K562 (cell line): Measurements from ENCODE around the gene RAD54L. TPM values are rescaled to one million over a fixed set of nuclear protein-coding genes. Genes with fewer than 3 reads are reported as not detected.
"Not testable (repeated sequence)": the region's sequence is repeated elsewhere in the genome, so short reads cannot be mapped to it uniquely, and the experiment has no call there.

Experiments
- ATAC-seq: fragments of 200-7000 bp; cut with Tn5 transposase; 3 replicates; pipeline ENCODE4 v1.9.1; 2020; ENCODE audit warnings: moderate library complexity
- BruUV-seq: library from RNA; stranded (reverse); fragments of 400-500 nt; replicated peaks from 2 replicates; lab custom pipeline; 2021; lab: Mats Ljungman, UMichigan
- CTCF ChIA-PET: fragments of 300-600 bp; formaldehyde crosslinking; extraction: SDS; loops from one replicate; lab custom pipeline; 2021; ENCODE audit warnings: low intra/inter-chr PET ratio; lab: Yijun Ruan, JAX
- POLR2A ChIA-PET: fragments of 300-600, 350-650 bp; sonication (Branson Sonifier 250); formaldehyde crosslinking; extraction: SDS; loops from one replicate; lab custom pipeline; 2021; ENCODE audit warnings: antibody characterized with exemption, inconsistent platforms; lab: Yijun Ruan, JAX
- DNase-seq, 4 experiments: peaks; one replicate each; pipeline versions ENCODE4 v3.0.0 to v3.0.0-alpha.2; 2011 to 2018; ENCODE audit warnings: low spot score in 3 of 4, mixed read lengths in 3 of 4; ENCODE audit errors: extremely low read depth in 1 of 4
- FAIRE-seq: peaks from 2 replicates; lab custom pipeline; 2011; peaks lifted over from hg19 to GRCh38; lab: Jason Lieb, UNC
- H2AFZ ChIP-seq: 2 replicates; pipeline ENCODE4 v1.6.0; 2011; ENCODE audit warnings: low read depth, low read length, control low read depth, inconsistent platforms
- H3K27ac ChIP-seq: fragments of 200-600 bp; 3 replicates; pipeline ENCODE4 v1.8.0; 2011; ENCODE audit warnings: low read depth, mild to moderate bottlenecking, control low read depth, inconsistent platforms, low read length, moderate library complexity, mixed read lengths; ENCODE audit errors: extremely low read depth
- H3K27me3 ChIP-seq, 2 experiments: fragments of 300-600 bp in 1 of 2; 2 replicates in 1 of 2; 3 replicates in 1 of 2; pipeline versions ENCODE4 v1.6.0 to v1.8.0; 2011; ENCODE audit warnings: inconsistent platforms in 2 of 2, low read length in 2 of 2, mild to moderate bottlenecking in 1 of 2, mixed read lengths in 1 of 2, moderate library complexity in 1 of 2; ENCODE audit not compliant: control insufficient read depth in 2 of 2, insufficient read depth in 2 of 2
- H3K36me3 ChIP-seq: fragments of 300-600 bp; 3 replicates; pipeline ENCODE4 v1.8.0; 2011; ENCODE audit warnings: mild to moderate bottlenecking, low read length, inconsistent platforms; ENCODE audit not compliant: control insufficient read depth, insufficient read depth
- H3K4me1 ChIP-seq, 2 experiments: fragments of 200-600 bp in 1 of 2; replicated peaks in 1 of 2; 2 replicates in 1 of 2; 3 replicates in 1 of 2; pipeline versions ENCODE4 v1.5.1 to v1.8.0; 2011; ENCODE audit warnings: inconsistent platforms in 2 of 2, low read length in 2 of 2, mild to moderate bottlenecking in 1 of 2, mixed read lengths in 1 of 2, moderate library complexity in 1 of 2; ENCODE audit not compliant: control insufficient read depth in 2 of 2, insufficient read depth in 2 of 2
- H3K4me2 ChIP-seq: 2 replicates; pipeline ENCODE4 v1.6.1; 2011; ENCODE audit warnings: low read length, control low read depth, inconsistent platforms, mixed read lengths; ENCODE audit not compliant: insufficient read depth
- H3K4me3 ChIP-seq: fragments of 200-600 bp; sonication (generic), shearing (Covaris generic); 2 replicates; pipeline ENCODE4 v1.5.1; 2016; ENCODE audit warnings: control low read depth, inconsistent platforms
- H3K79me2 ChIP-seq: fragments of 200-600 bp; 3 replicates; pipeline ENCODE4 v1.8.0; 2011; ENCODE audit warnings: low read length, inconsistent platforms; ENCODE audit not compliant: control insufficient read depth, insufficient read depth
- H3K9ac ChIP-seq, 2 experiments: 2 replicates each; pipeline versions ENCODE4 v1.6.0 to v1.6.1; 2011; ENCODE audit warnings: low read depth in 2 of 2, low read length in 2 of 2, control low read depth in 1 of 2, inconsistent platforms in 1 of 2, mild to moderate bottlenecking in 1 of 2, mixed read lengths in 1 of 2; ENCODE audit not compliant: insufficient read depth in 1 of 2
- H3K9me1 ChIP-seq: one replicate; pipeline ENCODE4 v1.6.0; 2011; ENCODE audit warnings: inconsistent platforms, mild to moderate bottlenecking, low read length, moderate library complexity; ENCODE audit not compliant: control insufficient read depth, insufficient read depth
- H3K9me3 ChIP-seq: replicated peaks from 2 replicates; pipeline ENCODE4 v1.5.1; 2011; ENCODE audit warnings: low read depth, low read length, inconsistent platforms; ENCODE audit not compliant: control insufficient read depth, insufficient read depth
- H4K20me1 ChIP-seq: replicated peaks from 2 replicates; pipeline ENCODE4 v1.6.1; 2011; ENCODE audit warnings: low read length, inconsistent platforms, mixed read lengths; ENCODE audit not compliant: control insufficient read depth, insufficient read depth
- CBFA2T2 ChIP-seq: fragments of 450-650 bp; conservative IDR thresholded peaks from 2 replicates; pipeline ENCODE4 v1.6.1; 2017; ENCODE audit warnings: mild to moderate bottlenecking
- CBFA2T3 ChIP-seq: fragments of 450-650 bp; IDR thresholded peaks from 2 replicates; pipeline ENCODE4 v1.6.1; 2017
- KDM1A ChIP-seq, 2 experiments: fragments of 450-650 bp; IDR thresholded peaks; 2 replicates each; pipeline ENCODE4 v1.6.1; 2016; ENCODE audit warnings: mild to moderate bottlenecking in 2 of 2
- MAX ChIP-seq: sonication (generic); formaldehyde crosslinking; IDR thresholded peaks from 2 replicates; pipeline ENCODE4 v1.9.0; 2022; ENCODE audit warnings: mild to moderate bottlenecking, missing genetic modification reagents
- MNT ChIP-seq, 2 experiments: fragments of 450-650 bp; conservative IDR thresholded peaks; 2 replicates each; pipeline ENCODE4 v1.6.1; 2017; ENCODE audit warnings: mild to moderate bottlenecking in 2 of 2, moderate library complexity in 2 of 2
- NFIC ChIP-seq: fragments of 450-650 bp; IDR thresholded peaks from 2 replicates; pipeline ENCODE4 v1.6.1; 2017; ENCODE audit warnings: mild to moderate bottlenecking, inconsistent platforms
- PTRF ChIP-seq: fragments of 450-650 bp; IDR thresholded peaks from 2 replicates; pipeline ENCODE4 v1.6.1; 2016; ENCODE audit warnings: mild to moderate bottlenecking, missing genetic modification characterization, missing compliant biosample characterization
- ZBTB33 ChIP-seq: sonication (generic); formaldehyde crosslinking; IDR thresholded peaks from 2 replicates; pipeline ENCODE4 v1.8.1; 2023; ENCODE audit warnings: mild to moderate bottlenecking, missing genetic modification reagents
- ZNF592 ChIP-seq: fragments of 450-650 bp; IDR thresholded peaks from 2 replicates; pipeline ENCODE4 v1.6.1; 2017; ENCODE audit warnings: antibody characterized with exemption, mild to moderate bottlenecking
- WGBS: fragments of 100-300 bp; shearing (Covaris generic); methylation state at CpG from one replicate; pipeline ENCODE4 v1.1.6; 2016; ENCODE audit warnings: low coverage, mixed read lengths; ENCODE audit not compliant: insufficient coverage; ENCODE audit errors: missing lambda C conversion rate; 5-methylcytosine and 5-hydroxymethylcytosine counted together
- in situ Hi-C: fragments of 300-500 bp; cut with MboI; formaldehyde crosslinking; loops from 4 replicates; pipeline ENCODE4 v1.15.0; 2018; ENCODE audit warnings: inconsistent platforms, mixed read lengths
- intact Hi-C: fragments of 100-400 bp; cut with micrococcal nuclease; formaldehyde crosslinking; loops from 2 replicates; pipeline ENCODE4 v1.14.2; 2022
- polyA plus RNA-seq, 8 experiments: library from polyadenylated mRNA; depleted of rRNA in 4 of 8; stranded (reverse) in 5 of 8; unstranded in 3 of 8; fragments of >200 nt; fragmentation: Nextera tagmentation in 2 of 8; fragmentation: Illumina TruSeq in 1 of 8; extraction: Ambion mirVana in 2 of 8; extraction: Trizol in 1 of 8; gene quantifications; 2 replicates each; pipeline versions ENCODE4 v1.2.1 to v1.2.3, GENCODE V29; 2011 to 2014; ENCODE audit warnings: inconsistent platforms in 1 of 8, missing spikeins in 1 of 8
- total RNA-seq, 7 experiments: library from RNA; depleted of rRNA in 6 of 7; stranded (reverse); fragments of >200 nt in 6 of 7; fragmentation: Illumina TruSeq in 2 of 7; extraction: Trizol in 2 of 7; gene quantifications; 2 replicates each; pipeline versions ENCODE4 v1.2.1 to v1.2.3, GENCODE V29; 2011 to 2021; ENCODE audit warnings: low replicate concordance in 1 of 7

Gene RAD54L
- total and polyA plus RNA-seq, 9 of the 15 experiments (the other 6 are each of a cell fraction or from before 2014, with no cell fraction given): 17.9 to 92.3 (median 37.5) TPM

GRCh38 chr1:46319960-46320914, 72.7 kb downstream of the RAD54L start:
- FAIRE-seq, H4K20me1 ChIP-seq, BruUV-seq, DNase-seq, H3K9ac ChIP-seq, H3K9me1 ChIP-seq, H3K4me2 ChIP-seq, H3K27me3 ChIP-seq, H2AFZ ChIP-seq, intact Hi-C loops, in situ Hi-C loops, H3K27ac ChIP-seq, H3K9me3 ChIP-seq, H3K4me1 ChIP-seq, CTCF ChIA-PET, ATAC-seq, H3K79me2 ChIP-seq, H3K4me3 ChIP-seq: not testable (repeated sequence)
- POLR2A ChIA-PET: interaction anchor here (0.8 to 4.7 kb wide), 5 partner anchors 7 to 20 kb away, joined by 3 to 33 read pairs (median 20); partner anchors contain the start of genes LRRC41, NSUN4 and UQCRH
- WGBS: 54% methylated on average over 11 of the region's 13 CpGs
- H3K36me3 ChIP-seq: peaks cover 21% of the 10 kb centered on the region
- TF ChIP-seq ZNF592 (peak; percentile 58), NFIC (0 out of 2 replicates have a peak, but pooled peaks have one; percentile 6), CBFA2T2 (peak; percentile 60), CBFA2T3 (peak; percentile 72), ZBTB33 (CRISPR knock-in tag) (peak; percentile 29; the same call in 1 of the 2 replicates), MNT (conservative IDR thresholded peaks at IDR 0.05) (0 out of 4 replicates have a peak, but pooled peaks of 1 of the 2 experiments have one; percentile 39), KDM1A (IDR thresholded peaks at IDR 0.05) (peak in 1 of 2 experiments; percentile 21; a peak in 1 of 4 replicates), MAX (CRISPR knock-in tag) (0 out of 2 replicates have a peak, but pooled peaks have one; percentile 19), PTRF (peak; percentile 69)
